Fibroblast of lung (primary cell): Measurements from ENCODE around the gene CETN1.

Experiments used
- EZH2 ChIP-seq: IDR thresholded peaks from 2 replicates; pipeline ENCODE4 v1.5.1; 2012; ENCODE audit warnings: low read length, control low read depth, mild to moderate bottlenecking; ENCODE audit errors: missing control alignments
- TF ChIP-seq, protein P1 (sequence below), 2 donors: IDR thresholded peaks in 1 of 2; conservative IDR thresholded peaks in 1 of 2; 1 replicate in 1 of 2; 2 replicates in 1 of 2; pipeline ENCODE4 v1.5.1; 2011 to 2012; ENCODE audit warnings: low read length in 2 of 2, control low read depth in 1 of 2, inconsistent platforms in 1 of 2, low read depth in 1 of 2, mild to moderate bottlenecking in 1 of 2

DNA sequence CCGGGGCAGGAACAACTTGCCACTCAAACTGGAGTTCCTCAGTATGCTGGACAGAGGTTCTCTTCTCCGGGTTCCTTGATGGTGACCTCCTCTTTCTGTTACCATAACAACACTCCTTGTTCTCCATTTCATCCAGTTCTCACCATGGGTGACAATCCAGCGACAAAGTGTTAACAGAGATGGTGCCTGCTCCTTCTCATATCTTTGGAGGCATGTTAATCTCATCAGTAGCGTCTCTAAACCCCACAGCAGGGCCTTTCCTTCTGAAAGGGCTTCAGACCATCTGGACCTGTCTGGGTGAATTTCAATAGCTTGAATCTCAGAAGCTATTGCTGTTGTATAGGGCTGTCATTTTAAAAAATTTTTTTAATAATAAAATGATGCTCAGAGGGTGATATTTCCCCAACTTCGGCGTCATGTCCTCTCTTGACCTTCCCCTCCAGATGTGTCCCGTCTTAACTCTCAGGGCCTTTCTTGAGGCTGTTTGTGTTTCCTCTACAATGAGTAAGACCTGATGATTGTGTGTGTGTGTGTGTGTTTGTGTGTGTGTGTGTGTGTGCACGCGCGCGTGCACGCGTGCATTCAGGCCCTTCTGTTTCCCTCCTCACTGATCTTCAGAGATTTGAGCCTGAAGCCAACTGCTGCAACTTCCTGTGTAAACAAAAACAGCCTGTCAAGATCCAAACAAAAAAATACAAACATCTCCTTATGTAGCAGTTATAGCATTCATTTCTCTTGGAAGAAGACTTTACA is 24.3 kb upstream of the CETN1 start:
- TF ChIP-seq, protein P1, sequence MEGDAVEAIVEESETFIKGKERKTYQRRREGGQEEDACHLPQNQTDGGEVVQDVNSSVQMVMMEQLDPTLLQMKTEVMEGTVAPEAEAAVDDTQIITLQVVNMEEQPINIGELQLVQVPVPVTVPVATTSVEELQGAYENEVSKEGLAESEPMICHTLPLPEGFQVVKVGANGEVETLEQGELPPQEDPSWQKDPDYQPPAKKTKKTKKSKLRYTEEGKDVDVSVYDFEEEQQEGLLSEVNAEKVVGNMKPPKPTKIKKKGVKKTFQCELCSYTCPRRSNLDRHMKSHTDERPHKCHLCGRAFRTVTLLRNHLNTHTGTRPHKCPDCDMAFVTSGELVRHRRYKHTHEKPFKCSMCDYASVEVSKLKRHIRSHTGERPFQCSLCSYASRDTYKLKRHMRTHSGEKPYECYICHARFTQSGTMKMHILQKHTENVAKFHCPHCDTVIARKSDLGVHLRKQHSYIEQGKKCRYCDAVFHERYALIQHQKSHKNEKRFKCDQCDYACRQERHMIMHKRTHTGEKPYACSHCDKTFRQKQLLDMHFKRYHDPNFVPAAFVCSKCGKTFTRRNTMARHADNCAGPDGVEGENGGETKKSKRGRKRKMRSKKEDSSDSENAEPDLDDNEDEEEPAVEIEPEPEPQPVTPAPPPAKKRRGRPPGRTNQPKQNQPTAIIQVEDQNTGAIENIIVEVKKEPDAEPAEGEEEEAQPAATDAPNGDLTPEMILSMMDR (conservative IDR thresholded peaks at IDR 0.05 in 1 of 2, IDR thresholded peaks at IDR 0.05 in 1 of 2; ENCODE audit: low read depth in 1 of 2, low read length in 2 of 2) = no peak
- TF ChIP-seq EZH2 = no peak
